Omental fat pad (tissue), 4 donors: ENCODE data around the gene WBP2. TPM values are rescaled to one million over a fixed set of nuclear protein-coding genes. Genes with fewer than 3 reads are reported as not detected.
A peak's percentile ranks its signal among the peaks of the same experiment; 100 is the strongest.

ENCODE experiments used
- ATAC-seq: fragments of 150-250 bp; one replicate; pipeline ENCODE4 v1.9.1; 2016; ENCODE audit warnings: mild to moderate bottlenecking, moderate library complexity; ENCODE audit not compliant: low FRiP score
- DNase-seq: peaks from one replicate; pipeline ENCODE4 v3.0.0-alpha.2; 2019; ENCODE audit warnings: low spot score
- CTCF ChIP-seq, 3 donors: fragments of 450-650 bp; IDR thresholded peaks; one replicate each; pipeline ENCODE4 v1.5.1; 2016 to 2017; ENCODE audit warnings: antibody characterized with exemption in 3 of 3, mild to moderate bottlenecking in 3 of 3, moderate library complexity in 2 of 3
- total RNA-seq, 4 donors: library from RNA; depleted of rRNA; stranded (reverse); fragments of >200 nt; gene quantifications; one replicate each; pipeline ENCODE4 v1.1.0, GENCODE V29; 2016

WBP2 gene
- total RNA-seq, 4 donors from 2014 or later, result 43.1 to 72.3 (median 50.2) TPM

GRCh38 chr17:75898791-75899190, 43.7 kb upstream of the WBP2 start:
- ATAC-seq, result no peak
- TF ChIP-seq CTCF (IDR thresholded peaks at IDR 0.05), result no peak
- DNase-seq, result no peak

- DNase-seq (no peak), ATAC-seq (no peak)
- TF ChIP-seq CTCF (IDR thresholded peaks at IDR 0.05), result no peak
These were observed 42.9 kb upstream of the WBP2 start for GRCh38 chr17:75898065-75898464.

DNA sequence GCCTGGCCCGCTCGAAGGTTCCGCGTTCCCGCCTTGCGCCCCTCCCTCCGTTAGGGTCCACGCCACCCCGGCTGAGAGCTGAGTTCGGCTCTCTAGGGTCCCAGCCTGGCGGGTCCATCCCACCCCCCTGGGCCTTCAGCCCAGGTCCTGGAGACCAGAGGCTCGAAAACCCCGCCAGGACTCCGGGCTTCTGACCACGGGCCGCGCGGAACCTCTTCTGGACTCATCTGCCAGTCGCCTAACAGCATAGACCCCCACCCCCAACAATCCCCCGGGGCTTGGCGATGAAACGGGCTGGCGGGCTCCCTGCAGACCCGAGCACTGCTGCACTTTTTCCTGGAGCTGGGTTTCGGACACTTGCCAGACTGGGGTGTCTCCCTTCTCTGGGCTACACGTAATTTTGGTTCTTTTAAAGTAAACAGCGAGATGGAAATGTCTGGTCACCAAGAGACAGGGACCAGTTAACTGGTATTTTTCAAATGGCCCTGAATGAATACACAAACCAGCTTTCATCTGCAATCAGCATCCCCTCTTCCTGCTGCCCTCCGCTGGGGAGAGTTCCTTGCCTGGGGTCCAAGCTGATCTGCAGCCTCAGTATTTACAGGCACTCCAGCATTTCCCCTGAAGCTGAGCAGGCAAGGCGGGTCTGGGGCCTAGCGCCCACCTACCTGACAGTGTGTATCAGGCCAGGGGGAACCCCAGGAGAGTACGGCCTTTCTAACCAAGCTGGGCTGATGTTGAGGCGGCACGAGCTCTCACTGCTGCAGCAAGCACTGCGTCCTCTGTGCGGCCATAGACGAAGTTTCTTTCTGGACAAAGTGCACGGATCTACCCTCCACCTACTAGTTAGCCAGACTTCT, 42.3 kb upstream of the WBP2 start:
- ATAC-seq (no peak), DNase-seq (no peak)
- TF ChIP-seq CTCF (IDR thresholded peaks at IDR 0.05), result no peak

DNA sequence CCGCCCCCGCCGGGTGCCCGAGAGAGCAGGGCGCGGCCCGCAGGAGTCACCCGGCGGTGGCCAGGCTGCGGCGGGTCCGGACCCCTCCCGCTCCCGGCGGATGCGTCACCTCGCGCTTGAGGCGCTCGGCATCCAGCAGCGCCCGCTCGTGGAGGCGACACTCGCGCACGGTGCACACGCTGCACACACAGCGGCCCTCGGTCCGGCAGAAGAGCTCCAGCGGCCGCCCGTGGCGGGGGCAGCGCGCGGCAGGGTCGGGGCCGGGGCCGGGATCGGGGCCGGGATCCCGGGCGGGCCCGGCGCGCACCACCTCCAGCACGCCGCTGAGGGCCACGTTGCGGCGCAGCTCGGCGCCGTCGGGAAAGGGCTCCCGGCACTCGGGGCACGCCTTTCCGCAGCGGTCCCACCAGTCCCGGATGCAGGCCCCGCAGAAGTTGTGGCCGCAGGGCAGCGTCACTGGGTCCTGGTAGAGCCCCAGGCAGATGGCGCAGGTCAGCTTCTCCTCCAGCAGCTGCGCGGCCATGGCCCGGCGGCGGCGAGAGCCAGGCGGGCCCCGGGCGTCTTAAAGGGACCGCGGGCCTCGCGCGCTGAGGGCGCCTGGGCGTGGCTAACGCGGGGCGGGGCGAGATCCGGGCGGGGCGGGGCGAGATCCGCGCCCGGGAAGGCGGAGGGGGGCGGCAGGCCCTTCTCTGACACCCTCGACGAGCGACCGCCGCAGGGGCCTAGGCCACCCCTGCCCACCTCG, 41.5 kb upstream of the WBP2 start, which contains the start of gene TRIM65:
Gene TRIM65 (minus strand): TSS at position 537 of the 745 bp plus-strand sequence. CDS start 14 bp downstream, at position 523.
- DNase-seq (no peak), ATAC-seq (peak; percentile 90)
- TF ChIP-seq CTCF (IDR thresholded peaks at IDR 0.05), result no peak

- DNase-seq, result no peak
- TF ChIP-seq CTCF (IDR thresholded peaks at IDR 0.05), result no peak
- ATAC-seq, result no peak
These were observed 40.4 kb upstream of the WBP2 start for GRCh38 chr17:75895370-75896155.

- ATAC-seq (no peak), DNase-seq (no peak)
- no peak for TF ChIP-seq CTCF (IDR thresholded peaks at IDR 0.05)
These were observed 39.1 kb upstream of the WBP2 start for GRCh38 chr17:75894049-75894733.
